OCI-LY7 (cell line): Measurements from ENCODE around the gene PLEKHH3. TPM values are rescaled to one million over a fixed set of nuclear protein-coding genes. Genes with fewer than 3 reads are reported as not detected.

Experiments used
- BruUV-seq: library from RNA; stranded (reverse); fragments of 400-500 nt; replicated peaks from 2 replicates; lab custom pipeline; 2021; lab: Mats Ljungman, UMichigan
- CTCF ChIA-PET: fragments of 300-600 bp; sonication (Branson Sonifier 250); formaldehyde crosslinking; loops from one replicate; lab custom pipeline; 2022; ENCODE audit warnings: antibody characterized with exemption; ENCODE audit not compliant: unreplicated experiment; lab: Charles Lee
- POLR2A ChIA-PET: fragments of 300-600 bp; sonication (Branson Sonifier 250); formaldehyde crosslinking; loops from one replicate; lab custom pipeline; 2022; ENCODE audit warnings: antibody characterized with exemption; lab: Charles Lee
- DNase-seq: peaks from one replicate; pipeline ENCODE4 v3.0.0-alpha.2; 2015; ENCODE audit warnings: low spot score
- H2AFZ ChIP-seq: fragments of 200-600 bp; sonication (generic), shearing (Covaris generic); 2 replicates; pipeline ENCODE4 v1.6.1; 2014; ENCODE audit warnings: mild to moderate bottlenecking, antibody characterized with exemption, low read length, moderate library complexity
- H3K27ac ChIP-seq: fragments of 200-600 bp; sonication (generic); 2 replicates; pipeline ENCODE4 v1.5.1; 2014; ENCODE audit warnings: mixed run types, low read depth, mild to moderate bottlenecking, moderate library complexity, low read length, inconsistent platforms; ENCODE audit not compliant: poor library complexity, severe bottlenecking
- H3K36me3 ChIP-seq: fragments of 200-600 bp; sonication (generic); 2 replicates; pipeline ENCODE4 v1.6.1; 2014; ENCODE audit warnings: mild to moderate bottlenecking, antibody characterized with exemption, low read length, moderate library complexity, mixed read lengths; ENCODE audit not compliant: insufficient read depth
- H3K4me1 ChIP-seq: fragments of 200-600 bp; sonication (generic); 2 replicates; pipeline ENCODE4 v1.5.1; 2014; ENCODE audit warnings: mild to moderate bottlenecking, low read length; ENCODE audit not compliant: insufficient read depth, poor library complexity, severe bottlenecking
- H3K4me2 ChIP-seq: fragments of 200-600 bp; sonication (generic); 2 replicates; pipeline ENCODE4 v1.6.1; 2014; ENCODE audit warnings: mild to moderate bottlenecking, low read length
- H3K4me3 ChIP-seq: fragments of 200-600 bp; sonication (generic); 2 replicates; pipeline ENCODE4 v1.5.1; 2014; ENCODE audit warnings: mild to moderate bottlenecking, low read depth, low read length; ENCODE audit not compliant: poor library complexity, severe bottlenecking
- H3K79me2 ChIP-seq: fragments of 200-600 bp; sonication (generic); 2 replicates; pipeline ENCODE4 v1.6.1; 2016; ENCODE audit warnings: low read depth, mild to moderate bottlenecking, low read length, moderate library complexity, mixed read lengths; ENCODE audit not compliant: insufficient read depth
- H3K9me2 ChIP-seq: fragments of 200-600 bp; sonication (generic); 2 replicates; pipeline ENCODE4 v1.6.1; 2016; ENCODE audit warnings: mild to moderate bottlenecking, low read length, mixed read lengths; ENCODE audit not compliant: insufficient read depth
- H3K9me3 ChIP-seq: fragments of 200-600 bp; sonication (generic); 2 replicates; pipeline ENCODE4 v1.6.1; 2014; ENCODE audit warnings: mild to moderate bottlenecking, mixed run types, low read length, mixed read lengths
- H4K20me1 ChIP-seq: fragments of 200-600 bp; sonication (generic); 2 replicates; pipeline ENCODE4 v1.6.1; 2014; ENCODE audit warnings: mild to moderate bottlenecking, antibody characterized with exemption, low read length, moderate library complexity, mixed read lengths; ENCODE audit not compliant: insufficient read depth
- CTCF ChIP-seq: fragments of 200-600 bp; sonication (generic); conservative IDR thresholded peaks from 2 replicates; pipeline ENCODE4 v1.5.1; 2014; ENCODE audit warnings: mild to moderate bottlenecking, antibody characterized with exemption, low read length, moderate library complexity, mixed read lengths
- EZH2phosphoT487 ChIP-seq: fragments of 200-600 bp; sonication (generic); IDR thresholded peaks from 2 replicates; pipeline ENCODE4 v1.6.1; 2018; ENCODE audit warnings: low read depth, borderline replicate concordance, mild to moderate bottlenecking, mixed run types, antibody characterized with exemption, low read length, moderate library complexity, mixed read lengths
- intact Hi-C: fragments of 100-400 bp; cut with micrococcal nuclease; formaldehyde crosslinking; loops from one replicate; pipeline ENCODE4 v1.10.0; 2022; ENCODE audit not compliant: unreplicated experiment
- microRNA-seq: library from miRNA; unstranded; fragments of <30 nt; microRNA quantifications from one replicate; pipeline ENCODE4 v1.2.0, GENCODE V29; 2022; ENCODE audit warnings: borderline replicate concordance
- small RNA-seq: library from RNA; depleted of rRNA; stranded (forward); fragments of <200 nt; gene quantifications from one replicate; pipeline ENCODE3, GENCODE V24; 2014
- total RNA-seq, 2 experiments: library from RNA; depleted of rRNA in 1 of 2; stranded (reverse); fragments of >200 nt in 1 of 2; shearing (Covaris generic) in 1 of 2; gene quantifications; 2 replicates each; pipeline ENCODE4 v1.2.3, GENCODE V29; 2014 to 2022

PLEKHH3 gene
- total RNA-seq, 2 experiments from 2014 or later = 24.4 to 47.5 TPM

GRCh38 chr17:42618442-42619150, 58.2 kb downstream of the PLEKHH3 start:
- H4K20me1 ChIP-seq = no peaks in the 10 kb centered on the region
- no peaks in the 10 kb centered on the region for H3K79me2 ChIP-seq
- H3K9me3 ChIP-seq = no peaks in the 10 kb centered on the region
- peak overlapping the region; percentile 56 for H3K4me2 ChIP-seq
- peak overlapping the region; percentile 19; the same call in 1 of the 2 replicates for H2AFZ ChIP-seq
- ChIA-PET POLR2A (interaction anchor here (0.6 to 2.5 kb wide), 13 partner anchors 9 to 226 kb away, joined by 3 to 7 read pairs (median 4); partner anchors contain the start of genes PSMC3IP, RETREG3, TUBG1 and TUBG2), CTCF (interaction anchor here (1.0 to 1.3 kb wide), 3 partner anchors 13 to 62 kb away, joined by 3 to 4 read pairs (median 3); no protein-coding TSS in a partner anchor)
- no peak overlapping the region for H3K4me3 ChIP-seq
- TF ChIP-seq CTCF (peak; percentile 57), EZH2phosphoT487 (no peak)
- intact Hi-C loops = loop anchor here (2.0 to 5.0 kb wide), 2 partner anchors 39 to 40 kb away; partner anchors contain the start of gene TUBG2
- peak; percentile 50 for DNase-seq
- peaks cover 30% of the 10 kb centered on the region for H3K36me3 ChIP-seq
- peak overlapping the region; percentile 60 for H3K27ac ChIP-seq
- no TSS peak for BruUV-seq
- H3K9me2 ChIP-seq = no peaks in the 10 kb centered on the region
- peaks cover 27% of the 10 kb centered on the region for H3K4me1 ChIP-seq

DNA sequence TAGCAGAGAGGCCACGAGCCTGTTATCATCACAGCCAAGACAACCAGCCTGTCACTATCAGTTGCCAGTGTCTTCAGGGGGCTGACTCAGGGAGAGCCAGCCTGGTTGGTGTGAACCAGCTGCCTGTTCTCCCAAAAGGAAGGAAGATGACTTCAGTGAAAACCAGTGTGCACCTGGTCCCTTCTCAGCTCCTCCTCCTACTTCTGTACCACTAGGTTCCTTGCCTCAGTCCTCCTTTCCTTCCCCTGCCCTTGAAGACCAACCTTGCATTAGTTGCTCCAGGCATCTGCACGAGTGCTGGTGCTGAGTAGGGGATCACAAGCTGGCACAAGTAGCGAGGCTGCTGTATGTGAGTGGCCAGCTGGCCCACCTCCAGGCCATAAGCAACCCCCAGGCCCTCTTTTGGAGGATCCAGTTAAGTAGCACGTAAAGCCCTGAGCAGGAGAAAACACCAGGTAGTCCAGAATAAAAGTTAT, 58.8 kb downstream of the PLEKHH3 start:
- BruUV-seq = no TSS peak
- Histone ChIP-seq H3K4me1 (peaks cover 27% of the 10 kb centered on the region), H3K36me3 (peaks cover 36% of the 10 kb centered on the region), H3K9me2 (no peaks in the 10 kb centered on the region), H2AFZ (no peak overlapping the region; the same call in 1 of the 2 replicates), H3K4me2 (peak overlapping the region; percentile 56), H4K20me1 (no peaks in the 10 kb centered on the region), H3K9me3 (no peaks in the 10 kb centered on the region), H3K4me3 (no peak overlapping the region), H3K27ac (peak overlapping the region; percentile 60), H3K79me2 (no peaks in the 10 kb centered on the region)
- intact Hi-C loops = loop anchor here (2.0 to 5.0 kb wide), 2 partner anchors 39 kb away; partner anchors contain the start of gene TUBG2
- POLR2A ChIA-PET = interaction anchor here (0.6 to 1.9 kb wide), 12 partner anchors 9 to 804 kb away, joined by 3 to 5 read pairs (median 3); partner anchors contain the start of genes PSMC3IP, RETREG3, TUBG1 and TUBG2
- DNase-seq = peak; percentile 44
- TF ChIP-seq EZH2phosphoT487 (no peak), CTCF (no peak)
- CTCF ChIA-PET = interaction anchor here (1.3 kb wide), 1 partner anchor 13 kb away, joined by 3 read pairs; no protein-coding TSS in a partner anchor

Small RNA genes within 50 kb of the gene (microRNA-seq; reads per million reads assigned to microRNA genes)
- not detected for gene MIR6780A

Small RNA genes within 50 kb of the gene (small RNA-seq; reads per million reads assigned to genes)
- not detected for gene MIR6780A

Other genes starting within 250 kb of the PLEKHH3 start
- gene ATP6V0A1, start 218.1 kb downstream of the PLEKHH3 start, total RNA-seq (2014; rRNA removed; shearing (Covaris generic)) = 19.8 and 27.2 TPM in 2 replicates
- 33.4 and 46.9 TPM in 2 replicates for gene ATP6V0A1, start 218.1 kb downstream of the PLEKHH3 start, total RNA-seq (2022)
- gene NAGLU, start 140.8 kb downstream of the PLEKHH3 start, total RNA-seq (2014; rRNA removed; shearing (Covaris generic)) = 25.3 and 37.6 TPM in 2 replicates
- 42.8 and 46.6 TPM in 2 replicates for gene NAGLU, start 140.8 kb downstream of the PLEKHH3 start, total RNA-seq (2022)
- gene HSD17B1, start 124.1 kb downstream of the PLEKHH3 start, total RNA-seq (2014; rRNA removed; shearing (Covaris generic)) = 1.1 and 2.5 TPM in 2 replicates
- 2.1 and 2.2 TPM in 2 replicates for gene HSD17B1, start 124.1 kb downstream of the PLEKHH3 start, total RNA-seq (2022)
- gene COASY, start 114.8 kb downstream of the PLEKHH3 start, total RNA-seq (2014; rRNA removed; shearing (Covaris generic)) = 32.6 and 42.9 TPM in 2 replicates
- gene COASY, start 114.8 kb downstream of the PLEKHH3 start, total RNA-seq (2022) = 123 and 125 TPM in 2 replicates
- gene MLX, start 109.9 kb downstream of the PLEKHH3 start, total RNA-seq (2014; rRNA removed; shearing (Covaris generic)) = 31.6 and 33.6 TPM in 2 replicates
- gene MLX, start 109.9 kb downstream of the PLEKHH3 start, total RNA-seq (2022) = 51.2 and 53.5 TPM in 2 replicates
- 27.3 and 40.5 TPM in 2 replicates for gene PSMC3IP, start 99.3 kb downstream of the PLEKHH3 start, total RNA-seq (2014; rRNA removed; shearing (Covaris generic))
- 33.3 and 36.4 TPM in 2 replicates for gene PSMC3IP, start 99.3 kb downstream of the PLEKHH3 start, total RNA-seq (2022)
- gene RETREG3, start 67.6 kb downstream of the PLEKHH3 start, total RNA-seq (2014; rRNA removed; shearing (Covaris generic)) = 33.5 and 34.1 TPM in 2 replicates
- 50.5 and 54.5 TPM in 2 replicates for gene RETREG3, start 67.6 kb downstream of the PLEKHH3 start, total RNA-seq (2022)
- gene TUBG1, start 67.3 kb downstream of the PLEKHH3 start, total RNA-seq (2014; rRNA removed; shearing (Covaris generic)) = 93.7 and 113 TPM in 2 replicates
- 112 and 114 TPM in 2 replicates for gene TUBG1, start 67.3 kb downstream of the PLEKHH3 start, total RNA-seq (2022)
- gene TUBG2, start 17.7 kb downstream of the PLEKHH3 start, total RNA-seq (2014; rRNA removed; shearing (Covaris generic)) = 5.5 and 10.4 TPM in 2 replicates
- gene TUBG2, start 17.7 kb downstream of the PLEKHH3 start, total RNA-seq (2022) = 22.5 and 23.4 TPM in 2 replicates
- 0.82 and 1.0 TPM in 2 replicates for gene CCR10, start 4.8 kb upstream of the PLEKHH3 start, total RNA-seq (2014; rRNA removed; shearing (Covaris generic))
- 2.0 and 3.3 TPM in 2 replicates for gene CCR10, start 4.8 kb upstream of the PLEKHH3 start, total RNA-seq (2022)
- 0.95 and 1.0 TPM in 2 replicates for gene CNTNAP1, start 5.5 kb upstream of the PLEKHH3 start, total RNA-seq (2014; rRNA removed; shearing (Covaris generic))
- gene CNTNAP1, start 5.5 kb upstream of the PLEKHH3 start, total RNA-seq (2022) = 6.8 TPM in 2 replicates
- gene EZH1, start 68.0 kb upstream of the PLEKHH3 start, total RNA-seq (2014; rRNA removed; shearing (Covaris generic)) = 56.6 and 57.1 TPM in 2 replicates
- 62.4 and 84.4 TPM in 2 replicates for gene EZH1, start 68.0 kb upstream of the PLEKHH3 start, total RNA-seq (2022)
- gene RAMP2, start 84.2 kb upstream of the PLEKHH3 start, total RNA-seq (2014; rRNA removed; shearing (Covaris generic)) = not detected in 2 replicates
- gene RAMP2, start 84.2 kb upstream of the PLEKHH3 start, total RNA-seq (2022) = not detected in 2 replicates
- gene VPS25, start 96.5 kb upstream of the PLEKHH3 start, total RNA-seq (2014; rRNA removed; shearing (Covaris generic)) = 70.7 and 78.4 TPM in 2 replicates
- gene VPS25, start 96.5 kb upstream of the PLEKHH3 start, total RNA-seq (2022) = 83.9 and 84.1 TPM in 2 replicates
- gene WNK4, start 103.6 kb upstream of the PLEKHH3 start, total RNA-seq (2014; rRNA removed; shearing (Covaris generic)) = 1.2 and 2.4 TPM in 2 replicates
- 8.3 and 10.9 TPM in 2 replicates for gene WNK4, start 103.6 kb upstream of the PLEKHH3 start, total RNA-seq (2022)
- 36.6 and 38.2 TPM in 2 replicates for gene COA3, start 121.7 kb upstream of the PLEKHH3 start, total RNA-seq (2014; rRNA removed; shearing (Covaris generic))
- 32.1 and 34.9 TPM in 2 replicates for gene COA3, start 121.7 kb upstream of the PLEKHH3 start, total RNA-seq (2022)
- 0.06 TPM in 1 of 2 replicates, not detected in the other for gene CNTD1, start 121.9 kb upstream of the PLEKHH3 start, total RNA-seq (2014; rRNA removed; shearing (Covaris generic))
- not detected in 2 replicates for gene CNTD1, start 121.9 kb upstream of the PLEKHH3 start, total RNA-seq (2022)
- gene BECN1, start 147.3 kb upstream of the PLEKHH3 start, total RNA-seq (2014; rRNA removed; shearing (Covaris generic)) = 75.7 and 103 TPM in 2 replicates
- gene BECN1, start 147.3 kb upstream of the PLEKHH3 start, total RNA-seq (2022) = 73.2 and 78.8 TPM in 2 replicates
- gene PSME3, start 156.4 kb upstream of the PLEKHH3 start, total RNA-seq (2014; rRNA removed; shearing (Covaris generic)) = 80.3 and 81.9 TPM in 2 replicates
- gene PSME3, start 156.4 kb upstream of the PLEKHH3 start, total RNA-seq (2022) = 122 and 167 TPM in 2 replicates
- 2.0 and 3.3 TPM in 2 replicates for gene AOC2, start 167.6 kb upstream of the PLEKHH3 start, total RNA-seq (2014; rRNA removed; shearing (Covaris generic))
- 5.0 and 5.4 TPM in 2 replicates for gene AOC2, start 167.6 kb upstream of the PLEKHH3 start, total RNA-seq (2022)
- 0.23 and 0.73 TPM in 2 replicates for gene AOC3, start 174.2 kb upstream of the PLEKHH3 start, total RNA-seq (2014; rRNA removed; shearing (Covaris generic))
- 2.5 and 3.6 TPM in 2 replicates for gene AOC3, start 174.2 kb upstream of the PLEKHH3 start, total RNA-seq (2022)
- 0.85 and 1.1 TPM in 2 replicates for gene G6PC1, start 223.8 kb upstream of the PLEKHH3 start, total RNA-seq (2014; rRNA removed; shearing (Covaris generic))
- 1.9 and 2.6 TPM in 2 replicates for gene G6PC1, start 223.8 kb upstream of the PLEKHH3 start, total RNA-seq (2022)